GM12878 (cell line): ENCODE measurements around the gene DXO.
"Not testable (repeated sequence)": the region's sequence is repeated elsewhere in the genome, so short reads cannot be mapped to it uniquely, and the experiment has no call there.

Experiments used
- BACH1 ChIP-seq: fragments of 450-650 bp; IDR thresholded peaks from 2 replicates; pipeline ENCODE4 v1.6.1; 2017; ENCODE audit warnings: mild to moderate bottlenecking, borderline replicate concordance
- CTCF ChIP-seq, 3 experiments: IDR thresholded peaks in 2 of 3; conservative IDR thresholded peaks in 1 of 3; 2 replicates each; pipeline ENCODE4 v1.5.1; 2011; ENCODE audit warnings: low read depth in 3 of 3, low read length in 3 of 3, mild to moderate bottlenecking in 3 of 3, control low read depth in 2 of 3, moderate library complexity in 2 of 3, inconsistent platforms in 1 of 3, mixed read lengths in 1 of 3; ENCODE audit not compliant: control insufficient read depth in 2 of 3, insufficient read depth in 1 of 3; ENCODE audit errors: extremely low read depth in 1 of 3
- ESRRA ChIP-seq: IDR thresholded peaks from 2 replicates; pipeline ENCODE4 v1.6.1; 2012; ENCODE audit warnings: mild to moderate bottlenecking, low read length, improper control_type of control experiment
- HDAC2 ChIP-seq: fragments of 200-600 bp; sonication (generic); IDR thresholded peaks from 2 replicates; pipeline ENCODE4 v1.6.1; 2017
- JUND ChIP-seq: IDR thresholded peaks from 2 replicates; pipeline ENCODE4 v1.6.1; 2012; ENCODE audit warnings: low read depth, mild to moderate bottlenecking, low read length, improper control_type of control experiment, moderate library complexity
- POLR2A ChIP-seq: IDR thresholded peaks from 2 replicates; pipeline ENCODE4 v1.6.1; 2011; ENCODE audit warnings: low read depth, mild to moderate bottlenecking, low read length
- SPI1 ChIP-seq: IDR thresholded peaks from 2 replicates; pipeline ENCODE4 v1.6.1; 2011; ENCODE audit warnings: low read depth, mild to moderate bottlenecking, low read length, moderate library complexity, borderline replicate concordance; ENCODE audit not compliant: insufficient read depth
- SRF ChIP-seq, 2 experiments: IDR thresholded peaks; 2 replicates each; pipeline ENCODE4 v1.6.1; 2011; ENCODE audit warnings: low read depth in 2 of 2, low read length in 2 of 2, mild to moderate bottlenecking in 1 of 2, moderate library complexity in 1 of 2
- TARDBP ChIP-seq: IDR thresholded peaks from 2 replicates; pipeline ENCODE4 v1.6.1; 2016; ENCODE audit warnings: borderline replicate concordance
- ZBTB33 ChIP-seq: fragments of 450-650 bp; IDR thresholded peaks from 2 replicates; pipeline ENCODE4 v1.6.1; 2017; ENCODE audit warnings: mild to moderate bottlenecking
- ZNF274 ChIP-seq: IDR thresholded peaks from one replicate; pipeline ENCODE4 v1.8.0; 2011; ENCODE audit not compliant: insufficient read length, insufficient read depth

- TF ChIP-seq CTCF (IDR thresholded peaks at IDR 0.05 in 2 of 3, conservative IDR thresholded peaks at IDR 0.05 in 1 of 3; ENCODE audit: control insufficient read depth in 2 of 3, extremely low read depth in 1 of 3, insufficient read depth in 1 of 3, low read depth in 3 of 3, low read length in 3 of 3); ZNF274; POLR2A; BACH1; JUND; TARDBP; HDAC2; ZBTB33; ESRRA; SPI1; SRF (IDR thresholded peaks at IDR 0.05; ENCODE audit: low read depth in 2 of 2, low read length in 2 of 2): not testable (repeated sequence)
These were observed 39.1 kb upstream of the DXO start for GRCh38 chr6:32010856-32011530.
